Measurements from ENCODE around the gene BARHL2. TPM values are rescaled to one million over a fixed set of nuclear protein-coding genes. Genes with fewer than 3 reads are reported as not detected.

BARHL2 gene
- total RNA-seq, 1 experiment from 2014 or later: not detected

GRCh38 chr1:90761781-90762589, 44.9 kb upstream of the BARHL2 start:
- H3K4me2 ChIP-seq (ENCODE audit: low read length): no peak overlapping the region
- H4K20me1 ChIP-seq (ENCODE audit: insufficient read depth): no peaks in the 10 kb centered on the region
- RAD21 ChIA-PET (ENCODE audit: low non-redundant PET in 1 of 2, low total read pairs in 2 of 2, uncharacterized antibody in 2 of 2, unreplicated experiment in 2 of 2): no interaction called here
- ATAC-seq (0 out of 2 replicates have a peak, but pooled peaks have one; percentile 20), DNase-seq (ENCODE audit: low read depth, low spot score) (no peak)
- H3K79me2 ChIP-seq (ENCODE audit: insufficient read depth, low read length): no peaks in the 10 kb centered on the region
- no peak overlapping the region for H3K4me3 ChIP-seq (replicated peaks in 1 of 2; ENCODE audit: low read depth in 1 of 2, low read length in 2 of 2)
- no peak overlapping the region for H2AFZ ChIP-seq (ENCODE audit: low read depth, low read length, poor library complexity, severe bottlenecking)
- CTCF ChIA-PET: no interaction called here
- TF ChIP-seq ZFX (IDR thresholded peaks at IDR 0.05) (no peak), SIN3A (IDR thresholded peaks at IDR 0.05; ENCODE audit: low read depth) (no peak), MAX (IDR thresholded peaks at IDR 0.05) (no peak), CBX3 (IDR thresholded peaks at IDR 0.05; ENCODE audit: low read depth) (no peak), POLR2AphosphoS5 (IDR thresholded peaks at IDR 0.05; ENCODE audit: low read depth, low read length) (no peak), ATF3 (IDR thresholded peaks at IDR 0.05) (no peak), SRF (IDR thresholded peaks at IDR 0.05; ENCODE audit: low read depth) (no peak), TCF7L2 (IDR thresholded peaks at IDR 0.05; ENCODE audit: borderline replicate concordance, extremely low read depth, insufficient read depth, insufficient read length) (no peak), JUND (IDR thresholded peaks at IDR 0.05) (no peak), FOSL1 (IDR thresholded peaks at IDR 0.05; ENCODE audit: low read depth) (no peak), RAD21 (IDR thresholded peaks at IDR 0.05; ENCODE audit: low read depth) (no peak), POLR2A (IDR thresholded peaks at IDR 0.05; ENCODE audit: borderline replicate concordance, extremely low read depth, insufficient read depth, insufficient read length) (no peak), REST (IDR thresholded peaks at IDR 0.05; ENCODE audit: low read depth) (no peak), CEBPB (IDR thresholded peaks at IDR 0.05; ENCODE audit: low read depth) (no peak), ZNF274 (IDR thresholded peaks at IDR 0.05; ENCODE audit: low read depth, low read length) (no peak), SP1 (IDR thresholded peaks at IDR 0.05; ENCODE audit: low read depth) (no peak), EZH2 (IDR thresholded peaks at IDR 0.05) (no peak)
- no peaks in the 10 kb centered on the region for H3K4me1 ChIP-seq (ENCODE audit: control insufficient read depth in 1 of 2, insufficient read depth in 2 of 2, low read length in 2 of 2)
- intact Hi-C loops (cut with micrococcal nuclease): no loop called here
- BruUV-seq (replicated peaks): no TSS peak
- H3K9me2 ChIP-seq (ENCODE audit: insufficient read depth): no peaks in the 10 kb centered on the region
- H3K9ac ChIP-seq (ENCODE audit: low read length): no peak overlapping the region
- POLR2A ChIA-PET: no interaction called here
- H3K36me3 ChIP-seq (ENCODE audit: control insufficient read depth in 1 of 2, insufficient read depth in 2 of 2, low read length in 2 of 2): no peaks in the 10 kb centered on the region
- no peaks in the 10 kb centered on the region for H3K9me3 ChIP-seq (ENCODE audit: control insufficient read depth in 1 of 2, insufficient read depth in 1 of 2, low read depth in 1 of 2, low read length in 2 of 2)
- no peak overlapping the region for H3K27ac ChIP-seq (ENCODE audit: low read depth, low read length)
- 0 out of 2 replicates have a peak, but pooled peaks cover 3% of the 10 kb centered on the region for H3K27me3 ChIP-seq (ENCODE audit: insufficient read depth, low read length)
